GM11168 (cell line): ENCODE measurements around the gene OR4K17.
"Not testable (repeated sequence)": the region's sequence is repeated elsewhere in the genome, so short reads cannot be mapped to it uniquely, and the experiment has no call there.

Experiments
- in situ Hi-C: fragments of 300-500 bp; cut with MboI; formaldehyde crosslinking; loops from one replicate; pipeline ENCODE4 v1.12.0; 2022; ENCODE audit warnings: low sequenced_read_pairs; ENCODE audit not compliant: unreplicated experiment

The OR4K17 gene

GRCh38 chr14:20110438-20110837 lies at the start of gene OR4K17:
OR4K17 (plus strand) TSS chr14:20110739; CDS start chr14:20117500, 6,761 bp downstream.
- in situ Hi-C loops: no loop called here

GRCh38 chr14:20092050-20092449 lies 18.5 kb upstream of the OR4K17 start:
- in situ Hi-C loops: no loop called here

DNA sequence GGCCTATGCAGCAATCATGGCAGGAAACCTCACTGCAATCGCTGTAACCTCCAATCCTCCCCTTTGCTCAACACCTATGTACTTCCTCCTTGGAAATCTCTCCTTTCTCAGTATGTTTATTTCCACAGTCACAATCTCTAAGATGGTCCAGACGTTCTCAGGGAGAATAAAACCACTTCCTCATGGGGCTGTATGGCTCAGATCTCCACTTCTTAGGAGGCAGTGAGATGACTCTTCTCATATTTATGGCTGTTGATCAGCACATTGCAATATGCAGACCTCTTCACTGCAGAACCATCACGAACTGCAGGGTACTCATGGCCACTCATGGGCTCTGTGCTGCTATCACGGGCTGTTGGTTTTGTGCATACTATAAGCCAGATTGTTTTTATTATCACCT lies 17.1 kb upstream of the OR4K17 start:
- in situ Hi-C loops: no loop called here

- in situ Hi-C loops: not testable (repeated sequence)
Measured at GRCh38 chr14:20098926-20099770, 11.4 kb upstream of the OR4K17 start.

DNA sequence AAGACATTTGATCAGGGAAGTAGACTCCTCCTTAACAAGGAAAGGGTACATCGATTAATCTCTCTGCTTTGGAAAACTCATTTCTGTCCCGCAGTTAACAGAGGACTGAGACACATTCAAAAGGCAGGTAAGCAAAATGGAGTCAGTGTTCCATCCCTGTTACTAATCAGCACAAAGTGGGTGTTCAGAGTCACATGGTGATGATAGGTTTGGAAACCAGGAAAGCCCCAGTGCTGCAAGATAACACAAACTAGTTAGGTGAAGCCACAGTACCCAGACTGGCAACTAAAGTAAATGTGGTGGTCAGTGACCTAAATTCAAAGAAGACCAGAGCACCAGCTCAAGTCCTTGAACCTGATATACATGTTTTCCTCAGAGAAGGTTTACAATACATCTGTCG lies 1.8 kb downstream of the OR4K17 start:
- in situ Hi-C loops: no loop called here

- in situ Hi-C loops: no loop called here
Measured at GRCh38 chr14:20116748-20117147, 6.2 kb downstream of the OR4K17 start.

GRCh38 chr14:20118795-20119194 lies 8.3 kb downstream of the OR4K17 start:
- in situ Hi-C loops: no loop called here

DNA sequence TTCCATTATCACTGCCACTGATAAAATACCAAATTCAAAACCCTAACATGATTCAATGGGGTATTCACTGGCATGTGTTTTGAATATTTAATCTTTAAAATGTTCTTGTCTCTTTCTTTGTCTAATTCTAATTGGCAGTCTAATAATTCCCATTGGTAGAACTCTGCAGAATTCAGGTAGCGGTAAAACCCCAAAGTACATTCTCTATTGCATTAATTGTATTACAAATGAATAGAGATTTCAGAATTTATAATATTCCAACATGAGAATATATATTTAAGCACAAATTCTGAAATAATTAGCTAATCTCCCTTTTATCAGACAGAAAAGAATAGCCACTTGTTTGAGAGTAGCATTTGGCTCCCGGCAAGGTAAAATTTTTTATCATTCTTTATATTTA lies 28.0 kb downstream of the OR4K17 start, which contains the start of gene OR4N5:
Gene OR4N5, plus strand, starts transcription at position 301 of the 400 bp plus-strand sequence. CDS start 4,916 bp downstream, outside the sequence.
- in situ Hi-C loops: no loop called here

- in situ Hi-C loops: no loop called here
Measured at GRCh38 chr14:20143911-20144310, 33.4 kb downstream of the OR4K17 start.

GRCh38 chr14:20144820-20145219 lies 34.3 kb downstream of the OR4K17 start:
- in situ Hi-C loops: no loop called here

- in situ Hi-C loops: no loop called here
Measured at GRCh38 chr14:20164462-20164861, 53.9 kb downstream of the OR4K17 start.

GRCh38 chr14:20167091-20167490 lies 56.6 kb downstream of the OR4K17 start:
- in situ Hi-C loops: no loop called here

DNA sequence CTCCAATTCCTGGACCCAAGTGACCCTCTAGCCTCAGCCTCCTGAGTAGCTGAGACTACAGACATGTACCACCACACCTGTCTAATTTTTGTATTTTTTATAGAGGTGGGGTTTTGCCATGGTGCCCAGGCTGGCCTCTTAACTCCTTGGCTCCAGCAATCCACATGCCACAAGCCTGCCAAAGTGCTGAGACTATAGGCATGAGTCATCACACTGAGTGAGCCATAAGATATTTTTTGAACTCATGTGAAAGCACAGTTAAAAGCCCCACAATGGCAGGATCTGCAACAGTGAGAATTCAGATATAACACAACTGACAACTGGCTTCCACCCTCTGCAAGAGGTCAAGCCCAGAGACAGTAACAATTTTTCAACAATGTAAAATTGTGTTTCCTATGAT lies 59.3 kb downstream of the OR4K17 start:
- in situ Hi-C loops: not testable (repeated sequence)
